ENCODE data around the gene KCTD21.
"Not testable (repeated sequence)": the region's sequence is repeated elsewhere in the genome, so short reads cannot be mapped to it uniquely, and the experiment has no call there.

The KCTD21 gene

GRCh38 chr11:78188286-78189173 lies at the start of gene KCTD21, which contains the start of gene USP35:
TSS of gene KCTD21 (minus strand) at chr11:78188626. CDS start at chr11:78174554, 14,072 bp downstream.
TSS of gene USP35 (plus strand) at chr11:78188919. CDS start at chr11:78196246, 7,327 bp downstream.
- DNase-seq, result peak; percentile 91

GRCh38 chr11:78237293-78238046 lies 49.0 kb upstream of the KCTD21 start:
- no peak for DNase-seq

GRCh38 chr11:78234006-78234405 lies 45.6 kb upstream of the KCTD21 start:
- DNase-seq, result no peak

GRCh38 chr11:78233046-78233445 lies 44.6 kb upstream of the KCTD21 start:
- DNase-seq, result not testable (repeated sequence)

GRCh38 chr11:78231962-78232501 lies 43.6 kb upstream of the KCTD21 start:
- DNase-seq, result no peak

- no peak for DNase-seq
Observed at GRCh38 chr11:78230161-78230877, 41.9 kb upstream of the KCTD21 start.

GRCh38 chr11:78229106-78229505 lies 40.7 kb upstream of the KCTD21 start:
- DNase-seq, result no peak

- DNase-seq, result no peak
Observed at GRCh38 chr11:78228467-78228866, 40.0 kb upstream of the KCTD21 start.

- no peak for DNase-seq
Observed at GRCh38 chr11:78227921-78228320, 39.5 kb upstream of the KCTD21 start.

GRCh38 chr11:78226684-78227680 lies 38.6 kb upstream of the KCTD21 start:
- DNase-seq, result no peak

GRCh38 chr11:78224906-78225420 lies 36.5 kb upstream of the KCTD21 start:
- no peak for DNase-seq

- no peak for DNase-seq
Observed at GRCh38 chr11:78224506-78224905, 36.1 kb upstream of the KCTD21 start.

- DNase-seq, result no peak
Observed at GRCh38 chr11:78223320-78223954, 35.0 kb upstream of the KCTD21 start.

GRCh38 chr11:78222726-78223125 lies 34.3 kb upstream of the KCTD21 start:
- not testable (repeated sequence) for DNase-seq

- no peak for DNase-seq
Observed at GRCh38 chr11:78221396-78222315, 33.2 kb upstream of the KCTD21 start.

- no peak for DNase-seq
Observed at GRCh38 chr11:78220218-78221157, 32.1 kb upstream of the KCTD21 start.

GRCh38 chr11:78219493-78220217 lies 31.2 kb upstream of the KCTD21 start:
- DNase-seq, result no peak
